ENCODE results near the gene ARRB1.
"Not testable (repeated sequence)": the region's sequence is repeated elsewhere in the genome, so short reads cannot be mapped to it uniquely, and the experiment has no call there.

The ARRB1 gene

DNA sequence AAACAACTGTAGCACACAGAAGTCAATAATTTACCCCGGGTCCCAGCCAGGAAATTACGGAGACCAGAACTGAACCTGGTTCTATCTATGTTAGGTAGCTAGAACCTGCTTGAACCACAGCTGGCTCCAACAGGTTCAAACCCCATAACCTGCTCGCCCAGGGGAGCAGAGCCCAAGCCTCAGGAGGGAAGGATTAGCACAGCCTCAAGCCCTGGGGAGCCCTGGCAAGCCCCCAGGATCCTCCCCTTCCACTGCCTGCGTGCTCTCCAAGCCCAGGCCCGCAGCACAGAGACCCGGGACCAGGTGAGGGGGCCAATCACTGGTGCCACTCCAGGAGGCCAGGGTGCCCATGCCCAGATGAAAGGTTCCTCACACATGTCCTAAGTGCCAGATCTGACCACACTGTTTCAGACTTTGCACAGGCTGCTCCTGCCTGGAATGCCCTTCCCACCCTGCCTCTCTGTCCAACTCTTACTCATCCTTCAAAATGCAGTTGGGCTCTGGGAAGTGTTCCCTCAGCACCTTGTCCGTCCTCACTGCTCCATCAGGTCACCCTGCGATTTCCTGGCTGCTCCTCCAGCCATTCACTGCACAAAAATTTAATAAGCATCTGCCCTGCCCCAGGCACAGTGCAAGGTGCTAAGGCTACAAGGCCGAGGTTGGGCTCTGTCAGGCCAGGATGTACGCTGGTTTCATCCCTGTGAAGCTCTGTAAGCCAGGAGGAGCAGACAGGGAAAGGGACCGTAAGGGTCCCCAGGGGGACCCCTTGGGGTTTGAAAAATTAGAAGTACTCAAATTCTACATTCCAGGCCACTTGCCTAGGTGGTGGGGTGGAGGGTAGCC lies 32.2 kb downstream of the ARRB1 start:
- no peak for DNase-seq

DNA sequence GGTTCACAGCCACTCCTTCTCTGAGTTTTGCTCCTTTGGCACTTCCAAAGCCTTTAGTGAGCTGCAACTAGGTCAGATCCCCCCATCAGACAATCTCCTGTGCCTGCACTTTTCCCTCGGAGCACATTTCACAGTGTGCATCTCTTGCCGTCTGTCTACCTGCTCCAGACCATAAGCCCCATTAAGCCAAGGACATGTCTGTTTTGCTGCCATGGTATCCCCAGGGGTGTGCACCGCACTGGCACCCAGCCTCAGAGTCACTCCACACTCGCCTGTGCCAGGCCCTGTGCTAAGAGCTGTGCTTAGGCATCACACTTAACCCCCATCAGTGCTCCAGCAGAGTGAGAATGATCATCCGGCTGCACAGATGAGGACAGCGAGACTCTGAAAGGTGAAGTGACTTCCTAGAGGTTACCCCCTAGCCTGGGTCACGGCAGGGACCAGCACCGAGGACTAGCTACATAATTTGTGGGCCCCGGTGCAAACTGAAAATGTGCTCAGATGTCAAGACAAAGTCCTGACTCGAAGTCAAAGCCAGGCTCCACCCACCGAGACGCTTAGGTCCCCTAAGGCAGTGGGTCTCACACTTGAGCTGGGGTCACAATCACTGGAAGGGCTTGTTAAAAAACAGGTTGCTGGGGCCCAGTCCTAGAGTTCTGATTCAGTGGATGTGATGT lies 33.9 kb downstream of the ARRB1 start:
- DNase-seq: no peak

DNA sequence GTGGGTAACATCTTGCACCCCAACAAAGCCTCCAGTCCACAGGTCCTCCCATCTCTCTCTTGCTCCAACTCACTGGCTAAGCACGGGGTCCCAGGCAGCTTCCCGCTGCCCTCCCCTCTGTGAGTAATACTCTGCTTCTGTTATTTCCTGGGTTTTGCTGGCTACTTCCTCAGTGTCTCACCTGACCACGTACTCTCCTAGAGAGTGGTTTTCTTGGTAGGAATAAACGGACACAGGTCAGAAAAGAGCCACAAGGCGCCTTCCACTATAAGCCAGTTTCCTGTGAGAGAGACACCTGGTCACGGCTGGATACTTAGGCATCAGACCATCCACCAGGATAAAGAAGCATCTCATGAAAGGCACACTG lies 36.0 kb downstream of the ARRB1 start:
- no peak for DNase-seq

DNA sequence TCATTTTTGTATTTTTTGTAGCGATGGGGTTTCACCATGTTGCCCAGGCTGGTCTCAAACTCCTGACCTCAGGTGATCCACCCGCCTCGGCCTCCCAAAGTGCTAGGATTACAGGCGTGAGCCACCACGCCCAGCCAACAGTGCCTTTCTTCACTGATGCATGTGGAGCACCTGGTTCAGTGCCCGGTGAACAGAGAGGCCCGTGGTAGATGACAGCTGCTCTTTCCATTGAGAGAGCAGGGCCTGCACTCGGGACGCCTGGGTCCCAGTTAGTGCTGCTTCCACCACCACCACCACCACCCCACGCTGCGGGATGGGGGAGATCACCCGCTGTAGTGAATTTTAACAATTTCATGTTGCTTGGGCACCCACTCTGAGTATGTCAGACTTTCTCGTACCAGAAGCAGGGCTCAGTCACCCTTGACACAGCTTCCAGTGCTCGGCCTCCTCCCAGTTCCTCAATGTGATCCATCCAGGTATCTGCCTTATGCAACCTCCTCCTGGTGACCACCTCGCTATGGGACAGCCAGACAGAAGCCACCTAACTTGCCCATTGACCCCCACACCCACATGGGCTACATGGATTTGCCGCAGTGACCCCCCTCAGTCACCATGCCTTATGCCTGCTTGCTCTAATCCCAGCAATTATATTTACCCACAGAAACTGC lies 36.6 kb downstream of the ARRB1 start:
- no peak for DNase-seq

DNA sequence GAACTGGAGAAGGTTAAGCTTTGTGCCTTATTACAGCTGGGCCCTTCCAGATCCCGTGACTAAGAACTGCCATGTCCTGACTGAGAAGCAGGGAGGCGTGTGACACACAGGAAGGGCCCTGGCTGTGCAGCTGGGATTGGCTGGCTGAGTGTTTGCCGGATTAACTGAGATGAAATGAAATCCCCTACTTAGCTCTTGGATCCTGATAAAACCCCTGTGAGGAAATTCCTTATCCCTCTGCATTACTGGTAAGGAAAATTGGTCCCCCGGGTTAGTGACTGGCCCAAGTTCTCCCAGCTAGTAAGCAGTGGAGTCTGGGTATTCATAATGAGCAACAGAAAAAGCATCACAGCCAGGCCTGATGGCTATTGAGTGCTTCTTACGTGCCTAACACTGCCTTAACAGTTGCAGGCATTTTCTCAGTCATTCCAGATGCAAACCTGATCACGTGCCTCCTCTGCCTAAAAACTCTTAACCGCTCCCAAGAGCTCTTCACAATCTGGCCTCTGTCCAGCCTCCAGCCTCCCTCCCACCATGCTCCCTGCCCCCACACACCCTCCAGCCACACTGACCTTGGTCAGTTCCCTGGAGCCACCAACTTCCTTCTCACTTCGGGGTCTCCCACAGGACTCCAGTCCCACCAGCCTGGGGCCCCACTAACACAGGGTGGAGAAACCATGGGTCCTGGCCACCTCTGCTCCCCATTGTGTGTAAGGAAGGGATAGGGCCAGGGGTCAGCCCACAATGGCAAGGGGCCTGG lies 37.8 kb downstream of the ARRB1 start:
- DNase-seq: no peak

DNA sequence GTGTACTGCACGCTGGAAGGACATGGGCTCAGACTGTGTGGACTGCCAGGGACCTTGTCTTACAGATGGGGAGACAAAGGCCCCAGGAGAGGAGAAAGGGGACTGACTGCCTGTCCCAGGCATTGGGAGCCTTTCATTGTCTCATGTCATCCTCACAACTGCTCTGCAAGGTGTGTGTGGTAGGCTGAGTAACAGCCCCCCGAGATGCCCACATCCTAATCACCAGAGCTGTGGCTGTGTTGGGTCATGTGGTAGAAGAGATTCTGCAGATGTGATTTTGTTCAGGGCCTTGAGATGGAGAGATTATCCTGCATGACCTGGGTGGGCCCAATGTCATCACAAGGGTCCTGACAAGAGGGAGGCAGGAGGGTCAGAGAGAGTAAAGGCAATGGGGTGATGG lies 39.1 kb downstream of the ARRB1 start:
- DNase-seq: no peak

DNA sequence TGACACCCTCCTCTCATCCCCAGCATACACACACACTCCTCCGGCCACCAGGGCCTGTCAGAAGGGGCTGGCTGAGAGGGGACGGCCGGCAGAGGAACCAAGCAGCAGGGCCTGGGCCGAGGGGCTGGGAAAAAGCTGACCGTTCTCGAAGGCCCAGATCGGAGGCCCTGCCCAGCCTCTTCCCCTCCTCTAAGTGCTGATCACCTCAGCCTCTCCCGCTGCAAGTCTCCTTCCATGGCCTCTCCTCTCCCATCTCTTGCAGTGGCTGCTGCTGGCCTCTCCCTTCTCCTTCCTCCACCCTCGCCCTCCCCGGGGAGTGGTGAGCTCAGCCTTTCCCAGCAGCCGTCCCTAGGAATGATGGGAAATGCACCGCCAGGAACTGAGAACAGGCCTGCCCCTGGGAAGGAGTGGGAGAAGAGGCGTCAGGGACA lies 39.6 kb downstream of the ARRB1 start:
- DNase-seq: no peak

DNA sequence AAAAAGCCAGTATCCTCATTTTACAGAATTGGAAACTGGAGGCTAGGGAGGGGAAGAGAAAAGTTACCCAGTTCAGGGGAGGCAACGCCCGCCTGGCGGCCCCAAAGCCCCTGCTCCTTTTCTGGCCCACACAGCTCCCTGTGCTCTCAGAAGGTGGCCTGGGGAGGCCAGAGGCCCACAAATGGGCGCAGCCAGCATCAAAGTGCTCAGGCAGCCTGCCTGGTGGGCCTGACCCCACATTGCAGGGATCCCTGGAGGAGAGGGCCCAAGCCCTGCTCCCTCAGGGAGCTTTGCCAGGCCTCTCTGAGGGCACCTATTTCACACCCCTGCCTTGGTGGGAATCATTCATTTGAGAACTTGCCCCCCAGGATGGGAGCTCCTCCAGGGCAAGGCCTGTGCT lies 42.5 kb downstream of the ARRB1 start:
- no peak for DNase-seq

DNA sequence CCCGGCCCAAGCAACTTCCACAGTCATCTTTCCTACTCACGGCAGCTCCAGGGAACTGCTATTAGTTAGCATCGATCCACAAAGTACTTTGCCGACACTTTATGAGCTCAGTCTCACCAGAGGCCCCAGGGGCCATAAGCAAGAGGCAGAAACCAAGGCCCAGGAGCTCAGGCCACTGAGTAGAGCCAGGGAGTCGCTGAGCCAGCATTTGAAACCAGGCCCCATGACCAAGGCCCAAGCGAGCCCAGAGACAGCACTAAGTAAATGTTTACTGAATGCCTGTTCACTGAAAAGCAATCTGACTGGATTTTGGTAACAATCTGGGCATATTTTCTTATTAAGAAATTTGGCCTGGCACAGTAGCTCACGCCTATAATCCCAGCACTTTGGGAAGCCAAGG lies 43.3 kb downstream of the ARRB1 start:
- DNase-seq: no peak

DNA sequence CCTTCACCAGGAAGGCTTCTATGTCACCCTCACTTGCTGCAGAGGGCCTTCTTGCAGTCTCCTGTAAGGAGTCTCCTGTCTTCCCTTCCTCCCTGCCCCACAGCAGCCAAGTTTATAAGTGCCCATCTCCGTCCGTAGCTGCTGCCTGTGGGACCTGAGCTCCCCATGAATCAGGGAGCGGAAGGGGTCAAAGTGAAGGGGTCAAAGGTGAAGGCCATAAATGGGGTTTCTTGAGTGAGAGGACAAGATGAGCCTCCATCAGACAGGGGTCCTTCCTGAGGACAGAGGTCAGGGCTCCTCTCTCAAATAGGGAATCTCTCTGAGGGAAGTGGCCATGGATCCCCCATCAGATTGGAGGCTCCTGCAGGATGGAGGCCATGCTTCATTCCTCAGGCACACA lies 44.4 kb downstream of the ARRB1 start:
- no peak for DNase-seq

DNA sequence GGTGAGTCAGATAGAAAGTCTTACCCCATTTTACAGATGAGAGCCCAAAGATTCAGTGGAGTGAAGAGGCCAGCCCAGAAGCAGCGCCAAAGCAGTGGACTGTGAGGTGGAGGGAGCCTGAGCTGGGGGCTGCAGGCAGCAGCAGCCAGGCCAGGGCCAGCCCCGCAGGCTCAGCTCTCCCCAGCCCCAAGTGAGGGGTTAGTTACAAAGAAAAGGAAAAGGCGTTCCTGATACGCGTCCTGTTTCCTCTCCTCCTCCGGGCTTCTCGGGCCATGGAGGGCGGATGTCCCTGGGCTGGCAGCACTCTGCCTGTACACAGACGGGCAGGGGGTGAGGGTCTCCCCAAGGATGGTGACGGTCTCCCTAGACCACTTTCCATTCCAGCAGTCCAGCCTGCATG lies 44.9 kb downstream of the ARRB1 start:
- DNase-seq: no peak

DNA sequence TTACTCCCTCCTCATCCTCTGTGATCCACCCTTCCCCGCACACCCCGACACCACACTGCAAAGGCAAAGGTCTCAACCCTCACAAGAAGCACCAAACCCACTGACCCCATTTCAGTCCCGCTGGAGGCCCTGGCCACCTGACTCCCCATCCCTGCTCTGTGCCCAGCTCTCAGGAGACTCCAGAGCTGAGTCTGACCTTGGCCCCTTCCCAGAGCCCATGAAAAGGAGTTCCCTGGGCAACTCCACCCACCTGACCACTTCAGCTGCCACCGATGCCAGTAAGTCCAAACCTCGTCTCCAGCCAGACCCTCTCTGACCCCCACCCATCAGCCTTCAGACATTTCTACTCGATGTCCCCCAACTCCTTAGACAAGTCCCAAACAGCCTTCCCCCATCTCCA lies 45.5 kb downstream of the ARRB1 start:
- DNase-seq: no peak

DNA sequence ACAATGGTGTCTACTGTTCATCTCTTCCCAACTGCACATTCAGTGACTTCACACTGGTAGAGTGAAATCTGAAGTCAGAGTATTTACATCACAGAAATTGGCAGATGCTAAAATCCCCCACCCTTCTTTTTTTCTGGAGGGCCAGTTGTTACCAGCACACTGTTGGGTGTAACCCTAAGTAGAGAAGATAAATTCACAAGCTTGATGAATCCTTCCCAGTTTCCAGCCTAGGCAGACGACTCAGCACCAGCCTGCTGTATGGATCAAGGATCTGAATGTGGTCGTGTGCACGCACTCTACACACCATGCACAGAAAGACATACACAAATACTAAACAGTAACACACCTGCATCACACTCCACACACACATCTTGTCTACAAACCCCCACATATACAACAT lies 46.0 kb downstream of the ARRB1 start:
- no peak for DNase-seq

DNA sequence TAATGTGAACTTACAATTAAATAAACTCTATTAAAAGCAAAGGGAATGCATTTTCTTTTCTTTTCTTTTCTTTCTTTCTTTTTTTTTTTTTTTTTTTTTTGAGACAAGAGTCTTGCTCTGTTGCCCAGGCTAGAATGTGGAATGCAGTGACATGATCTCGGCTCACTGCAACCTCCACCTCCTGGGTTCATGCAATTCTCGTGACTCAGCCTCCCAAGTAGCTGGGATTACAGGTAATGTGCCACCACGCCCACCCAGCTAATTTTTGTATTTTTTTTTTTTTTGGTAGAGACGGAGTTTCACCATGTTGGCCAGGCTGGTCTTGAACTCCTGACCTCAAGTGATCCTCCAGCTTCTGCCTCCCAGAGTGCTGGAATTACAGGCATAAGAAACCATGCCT lies 46.5 kb downstream of the ARRB1 start:
- not testable (repeated sequence) for DNase-seq

DNA sequence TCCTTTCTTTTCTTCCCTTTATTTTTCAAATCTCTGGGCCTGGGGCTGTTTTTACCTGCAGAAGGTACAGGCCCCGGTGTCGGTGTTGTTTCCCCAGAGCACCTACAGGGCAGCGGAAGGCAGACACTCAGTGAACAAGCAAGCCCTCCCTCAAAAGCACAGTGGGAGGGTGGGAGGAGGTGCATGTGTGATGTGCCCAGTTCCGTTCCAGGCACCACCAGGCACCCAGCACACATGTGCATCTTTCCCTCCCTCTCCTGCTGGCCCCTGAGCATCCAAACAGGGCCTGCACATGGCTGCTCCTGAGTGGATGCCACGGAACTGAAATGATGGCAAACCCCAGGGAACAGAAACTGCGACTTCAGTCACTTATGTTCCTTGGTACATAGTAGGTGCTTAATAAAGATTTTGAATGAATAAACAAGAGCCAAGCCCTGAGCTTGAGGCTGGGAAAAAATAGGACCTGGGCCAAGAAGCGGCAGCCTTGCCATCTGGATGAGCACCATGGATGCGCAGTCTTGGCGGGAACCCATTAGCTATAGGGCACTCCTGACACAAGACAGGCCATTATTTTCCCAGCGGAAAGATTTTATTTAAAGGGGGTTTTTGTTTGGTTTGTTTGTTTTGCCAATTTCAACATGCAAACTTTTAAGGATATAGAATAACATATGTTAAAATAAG lies 47.8 kb downstream of the ARRB1 start:
- DNase-seq: no peak

DNA sequence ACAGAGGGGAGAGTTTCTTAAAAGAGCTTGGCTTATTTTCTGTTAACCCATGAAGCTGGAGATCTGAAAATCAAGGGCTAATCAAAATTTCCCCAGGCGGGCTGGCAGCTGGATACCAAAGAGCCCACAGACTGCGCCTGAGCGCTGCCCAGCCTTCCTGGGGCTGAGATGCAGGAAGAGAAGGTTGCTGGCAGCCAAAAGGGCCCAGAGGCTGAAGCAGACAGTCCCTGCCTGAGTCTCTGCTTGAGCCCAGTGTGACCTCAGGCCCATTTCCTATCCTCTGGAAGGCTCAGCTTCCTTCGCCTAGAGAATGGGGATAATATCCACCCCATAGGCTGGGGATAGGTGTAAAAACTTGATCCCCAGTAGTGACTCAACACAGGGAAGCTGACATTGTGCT lies 49.1 kb downstream of the ARRB1 start:
- no peak for DNase-seq

DNA sequence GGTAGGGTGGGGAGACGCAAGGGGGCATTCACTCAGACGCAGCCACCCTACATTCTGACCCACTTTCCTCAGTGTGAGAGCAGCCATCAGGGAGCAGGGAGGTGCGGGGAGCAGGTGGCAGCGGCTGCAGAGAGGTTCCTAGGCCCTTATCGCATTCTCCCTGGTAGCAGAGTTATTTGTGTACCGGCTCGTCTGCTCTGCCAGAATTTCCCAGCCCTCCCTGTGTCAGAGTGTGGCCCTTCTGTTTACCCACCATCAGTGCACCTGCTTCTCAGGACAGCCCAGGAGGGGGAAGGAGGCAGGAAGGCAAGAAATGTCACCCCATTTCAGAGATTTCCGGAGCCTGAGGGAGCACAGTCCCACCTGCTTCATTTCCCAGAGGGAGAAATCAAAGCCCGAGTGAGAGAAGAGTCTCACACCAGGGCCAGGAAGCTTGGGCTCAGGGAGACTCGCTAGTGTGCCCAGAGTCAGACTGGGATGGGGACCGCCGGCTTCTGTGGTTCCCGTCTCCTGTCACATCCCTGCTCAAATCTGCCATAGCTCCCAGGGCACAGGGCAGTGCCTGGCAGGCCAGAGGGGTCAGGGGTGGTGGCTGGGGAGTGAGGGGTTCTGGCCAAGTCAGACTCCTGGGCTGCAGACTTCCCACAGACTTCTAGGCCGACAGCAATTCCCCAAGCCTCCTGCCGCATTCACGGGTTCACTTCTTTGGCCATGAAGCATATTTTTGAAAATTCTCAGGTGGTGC lies 49.7 kb downstream of the ARRB1 start:
- no peak for DNase-seq

DNA sequence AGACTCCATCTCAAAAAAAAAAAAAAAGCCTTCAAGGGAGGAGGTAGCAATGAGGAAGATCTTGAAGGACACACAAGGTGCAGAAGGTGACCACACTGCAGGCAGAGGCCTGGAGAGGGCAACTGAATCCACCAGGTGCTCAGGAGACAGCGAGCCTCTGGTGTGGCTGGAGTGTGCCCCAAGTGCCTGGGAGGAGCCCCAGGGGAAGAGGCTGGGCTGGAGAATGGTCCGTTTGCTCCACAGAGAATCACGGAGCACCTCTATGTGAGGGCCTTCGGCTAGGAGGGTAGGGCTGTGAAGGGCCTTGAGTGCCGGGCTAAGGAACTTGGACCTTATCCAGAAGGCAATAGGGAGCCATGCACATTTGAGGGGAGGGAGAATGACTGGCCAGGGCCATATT lies 50.3 kb downstream of the ARRB1 start:
- DNase-seq: no peak

DNA sequence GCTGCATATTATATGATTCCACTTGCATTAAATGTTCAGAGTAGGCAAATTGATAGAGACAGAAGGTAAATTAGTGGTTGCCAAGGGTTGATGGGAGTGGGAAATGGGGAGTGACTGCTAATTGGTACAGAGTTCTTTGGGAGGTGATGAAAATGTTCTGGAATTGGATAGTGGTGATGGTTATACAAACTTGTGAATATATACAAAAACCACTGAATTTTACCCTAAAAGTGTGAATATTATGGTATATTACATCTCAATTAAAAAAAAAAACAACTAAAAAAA lies 52.5 kb downstream of the ARRB1 start:
- no peak for DNase-seq

DNA sequence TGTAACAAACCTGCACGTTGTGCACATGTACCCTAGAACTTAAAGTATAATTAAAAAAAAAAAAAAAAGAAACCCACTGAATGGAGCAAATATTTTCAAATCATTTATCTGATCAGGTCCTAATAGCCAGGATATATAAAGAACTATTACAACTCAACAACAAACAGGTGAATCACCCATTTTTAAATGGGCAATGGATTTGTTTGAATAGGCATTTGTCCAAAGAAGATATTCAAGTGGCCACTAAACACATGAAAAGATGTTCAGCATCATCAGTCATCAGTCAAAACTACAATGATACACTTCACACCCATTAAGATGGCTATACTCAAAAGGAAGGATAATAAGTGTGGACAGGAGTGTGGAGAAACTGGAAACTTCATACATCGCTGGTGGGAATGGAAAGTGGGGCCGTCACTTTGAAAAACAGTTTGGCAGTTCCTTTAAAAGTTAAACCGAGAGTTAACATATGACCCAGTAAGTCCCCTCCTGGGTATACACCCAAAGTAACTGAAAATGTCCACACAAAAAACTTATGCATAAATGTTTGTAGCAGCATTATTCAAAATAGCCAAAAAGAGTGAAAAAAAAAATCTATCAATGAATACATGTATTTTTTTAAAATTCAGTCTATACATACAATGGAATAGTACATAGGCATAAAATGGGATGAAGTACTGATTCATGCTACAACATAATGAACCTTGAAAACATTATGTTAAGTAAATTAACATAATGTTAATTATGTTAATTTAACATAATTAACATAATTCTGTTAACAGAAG lies 53.1 kb downstream of the ARRB1 start:
- no peak for DNase-seq

DNA sequence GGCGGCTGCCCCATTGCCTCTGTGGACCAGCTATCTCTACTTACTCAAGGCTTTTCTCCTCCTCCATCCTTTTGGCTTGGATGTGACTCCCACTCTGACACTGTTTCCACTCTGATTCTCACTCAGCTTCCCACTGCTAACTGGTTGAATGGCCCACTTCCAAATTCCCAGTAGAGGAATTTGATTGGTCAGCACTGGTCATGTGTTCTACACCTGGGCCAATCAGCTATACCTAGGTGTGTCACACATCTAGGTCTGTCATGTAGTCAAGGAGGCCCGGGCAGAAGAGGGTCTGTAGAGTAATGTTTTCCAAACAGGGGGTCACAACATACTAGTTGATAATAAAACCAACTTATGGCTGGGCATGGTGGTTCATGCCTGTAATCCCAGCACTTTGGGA lies 57.6 kb downstream of the ARRB1 start:
- no peak for DNase-seq
